NCI-H1048 (cell line): ENCODE data around the gene NOC3L.

Experiments
- DNase-seq: peaks from one replicate; lab custom pipeline; 2025; lab: John Stamatoyannopoulos, UW

Gene NOC3L

GRCh38 chr10:94300042-94300441 is 62.7 kb downstream of the NOC3L start:
- DNase-seq = no peak

- no peak for DNase-seq
Observed at GRCh38 chr10:94299417-94299816, 63.3 kb downstream of the NOC3L start.

- no peak for DNase-seq
Observed at GRCh38 chr10:94294168-94294567, 68.6 kb downstream of the NOC3L start.

- no peak for DNase-seq
Observed at GRCh38 chr10:94293354-94293753, 69.4 kb downstream of the NOC3L start.

- DNase-seq = no peak
Observed at GRCh38 chr10:94292434-94293090, 70.2 kb downstream of the NOC3L start.

GRCh38 chr10:94288361-94289101 is 74.2 kb downstream of the NOC3L start:
- DNase-seq = no peak

- DNase-seq = no peak
Observed at GRCh38 chr10:94287336-94287735, 75.4 kb downstream of the NOC3L start.

- no peak for DNase-seq
Observed at GRCh38 chr10:94286901-94287300, 75.8 kb downstream of the NOC3L start.

- DNase-seq = no peak
Observed at GRCh38 chr10:94285271-94285670, 77.5 kb downstream of the NOC3L start.
